HG03064 (cell line): ENCODE measurements around the gene CLCNKB.

ENCODE experiments used
- ATAC-seq: cut with Tn5 transposase; IDR thresholded peaks from one replicate; pipeline ENCODE4 v1.9.1; 2021; ENCODE audit warnings: low read depth; ENCODE audit not compliant: unreplicated experiment

CLCNKB gene

GRCh38 chr1:16091296-16091695 lies 47.7 kb downstream of the CLCNKB start:
- no peak for ATAC-seq

- ATAC-seq = no peak
Measured at GRCh38 chr1:16092097-16092922, 48.7 kb downstream of the CLCNKB start.

GRCh38 chr1:16092923-16093511 lies 49.4 kb downstream of the CLCNKB start:
- no peak for ATAC-seq

GRCh38 chr1:16093611-16094010 lies 50.0 kb downstream of the CLCNKB start:
- no peak for ATAC-seq

GRCh38 chr1:16094453-16095158 lies 51.0 kb downstream of the CLCNKB start:
- ATAC-seq = no peak

GRCh38 chr1:16095447-16095846 lies 51.9 kb downstream of the CLCNKB start:
- no peak for ATAC-seq

GRCh38 chr1:16099412-16099811 lies 55.8 kb downstream of the CLCNKB start:
- ATAC-seq = no peak

GRCh38 chr1:16101623-16102022 lies 58.0 kb downstream of the CLCNKB start:
- no peak for ATAC-seq
